Ammon's horn (tissue), 1 donor: ENCODE measurements around the gene KRT32.

ENCODE experiments used
- DNase-seq: peaks from one replicate; pipeline ENCODE4 v3.0.0-alpha.2; 2016; ENCODE audit warnings: low spot score

The KRT32 gene

GRCh38 chr17:41492771-41493170 is 25.6 kb upstream of the KRT32 start:
- DNase-seq, result peak; percentile 22

- peak; percentile 19 for DNase-seq
These were observed 25.2 kb upstream of the KRT32 start for GRCh38 chr17:41492351-41492750.

GRCh38 chr17:41491476-41491875 is 24.3 kb upstream of the KRT32 start:
- DNase-seq, result no peak

GRCh38 chr17:41490000-41490990 is 23.1 kb upstream of the KRT32 start:
- peak; percentile 14 for DNase-seq

GRCh38 chr17:41489531-41489930 is 22.3 kb upstream of the KRT32 start, which contains the start of gene KRT36:
TSS of gene KRT36 (minus strand) at chr17:41489910. CDS start at chr17:41489864, 46 bp downstream.
- DNase-seq, result no peak

GRCh38 chr17:41486809-41487530 is 19.8 kb upstream of the KRT32 start:
- DNase-seq, result no peak

- DNase-seq, result no peak
These were observed 19.1 kb upstream of the KRT32 start for GRCh38 chr17:41486316-41486715.

GRCh38 chr17:41484920-41485904 is 18.0 kb upstream of the KRT32 start:
- DNase-seq, result no peak

- DNase-seq, result no peak
These were observed 17.0 kb upstream of the KRT32 start for GRCh38 chr17:41483991-41484826.

GRCh38 chr17:41483531-41483930 is 16.3 kb upstream of the KRT32 start:
- DNase-seq, result no peak

- no peak for DNase-seq
These were observed 13.8 kb upstream of the KRT32 start, which contains the start of gene KRT35 for GRCh38 chr17:41481036-41481435. TSS of gene KRT35 (minus strand) at chr17:41481151. CDS start at chr17:41481097, 54 bp downstream.

- no peak for DNase-seq
These were observed 13.4 kb upstream of the KRT32 start for GRCh38 chr17:41480581-41480980.

- no peak for DNase-seq
These were observed 12.9 kb upstream of the KRT32 start for GRCh38 chr17:41480136-41480535.

- no peak for DNase-seq
These were observed 11.1 kb upstream of the KRT32 start for GRCh38 chr17:41478237-41478636.

- DNase-seq, result no peak
These were observed 10.0 kb upstream of the KRT32 start for GRCh38 chr17:41476866-41477815.

- no peak for DNase-seq
These were observed 8.2 kb upstream of the KRT32 start for GRCh38 chr17:41475421-41475820.

- no peak for DNase-seq
These were observed 7.7 kb upstream of the KRT32 start for GRCh38 chr17:41474863-41475262.

- DNase-seq, result no peak
These were observed 1.2 kb upstream of the KRT32 start for GRCh38 chr17:41468346-41468745.

- no peak for DNase-seq
These were observed 375 bp upstream of the KRT32 start for GRCh38 chr17:41467561-41467960.
